Measurements from ENCODE around the gene CRHR2.

DNA sequence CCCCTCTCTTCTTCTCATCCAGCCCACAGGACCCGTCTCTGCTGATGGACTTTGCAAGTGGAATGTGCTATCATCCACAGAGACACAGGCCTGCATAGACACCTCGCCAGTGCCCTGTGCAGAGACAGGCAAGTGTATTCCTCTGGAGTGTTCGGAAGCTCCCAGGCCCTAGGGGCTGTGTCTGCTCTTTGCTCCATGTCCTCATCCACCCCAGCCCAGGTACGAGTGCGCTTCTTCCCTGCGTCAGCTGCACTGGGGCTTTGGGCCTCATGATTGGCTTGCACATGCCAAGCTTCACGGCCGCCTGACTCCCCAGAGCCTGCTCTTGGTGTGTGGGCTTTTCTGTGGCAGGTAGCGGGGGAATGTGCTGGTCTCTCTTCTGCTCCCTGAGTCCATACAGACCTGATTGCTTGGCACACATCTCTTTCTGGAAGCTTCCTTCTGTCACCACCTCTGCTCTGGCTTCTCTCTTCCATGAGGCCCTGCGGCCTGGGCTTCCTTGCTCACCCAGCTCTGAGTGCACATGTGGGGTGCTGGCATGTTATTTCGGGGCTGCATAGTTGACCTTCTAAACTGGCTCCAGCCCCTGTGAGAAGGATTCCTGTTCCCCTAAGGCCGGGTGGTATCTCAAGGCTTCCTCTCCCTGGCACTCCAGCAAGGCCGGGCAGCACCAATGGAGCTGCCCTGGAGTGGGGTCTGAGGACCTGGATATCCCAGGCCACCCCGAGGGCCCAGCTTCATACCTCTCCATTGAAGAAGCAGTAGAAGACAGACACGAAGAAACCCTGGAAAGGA, 27.8 kb downstream of the CRHR2 start:
- TF ChIP-seq POLR2AphosphoS5 (IDR thresholded peaks at IDR 0.05; ENCODE audit: low read depth, low read length) (no peak), TAF1 (IDR thresholded peaks at IDR 0.05; ENCODE audit: borderline replicate concordance, low read depth, low read length) (no peak), RAD21 (IDR thresholded peaks at IDR 0.05; ENCODE audit: low read length) (no peak), JUND (IDR thresholded peaks at IDR 0.05) (no peak), MXI1 (IDR thresholded peaks at IDR 0.05; ENCODE audit: low read depth, low read length) (no peak), FOXM1 (IDR thresholded peaks at IDR 0.05; ENCODE audit: low read depth) (no peak), NFIC (IDR thresholded peaks at IDR 0.05; ENCODE audit: borderline replicate concordance) (no peak), NRF1 (IDR thresholded peaks at IDR 0.05; ENCODE audit: low read depth, low read length) (no peak), CHD2 (IDR thresholded peaks at IDR 0.05; ENCODE audit: low read length, partially characterized antibody) (no peak)
- TF ChIP-seq, protein P1, sequence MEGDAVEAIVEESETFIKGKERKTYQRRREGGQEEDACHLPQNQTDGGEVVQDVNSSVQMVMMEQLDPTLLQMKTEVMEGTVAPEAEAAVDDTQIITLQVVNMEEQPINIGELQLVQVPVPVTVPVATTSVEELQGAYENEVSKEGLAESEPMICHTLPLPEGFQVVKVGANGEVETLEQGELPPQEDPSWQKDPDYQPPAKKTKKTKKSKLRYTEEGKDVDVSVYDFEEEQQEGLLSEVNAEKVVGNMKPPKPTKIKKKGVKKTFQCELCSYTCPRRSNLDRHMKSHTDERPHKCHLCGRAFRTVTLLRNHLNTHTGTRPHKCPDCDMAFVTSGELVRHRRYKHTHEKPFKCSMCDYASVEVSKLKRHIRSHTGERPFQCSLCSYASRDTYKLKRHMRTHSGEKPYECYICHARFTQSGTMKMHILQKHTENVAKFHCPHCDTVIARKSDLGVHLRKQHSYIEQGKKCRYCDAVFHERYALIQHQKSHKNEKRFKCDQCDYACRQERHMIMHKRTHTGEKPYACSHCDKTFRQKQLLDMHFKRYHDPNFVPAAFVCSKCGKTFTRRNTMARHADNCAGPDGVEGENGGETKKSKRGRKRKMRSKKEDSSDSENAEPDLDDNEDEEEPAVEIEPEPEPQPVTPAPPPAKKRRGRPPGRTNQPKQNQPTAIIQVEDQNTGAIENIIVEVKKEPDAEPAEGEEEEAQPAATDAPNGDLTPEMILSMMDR (IDR thresholded peaks at IDR 0.05): no peak
